Epithelial cell of esophagus (primary cell): ENCODE data around the gene CPSF7.
A peak's percentile ranks its signal among the peaks of the same experiment; 100 is the strongest.

Source experiments
- DNase-seq: peaks from one replicate; pipeline ENCODE4 v3.0.0; 2010; ENCODE audit warnings: low read depth
- H3K4me3 ChIP-seq: 2 replicates; pipeline ENCODE4 v1.5.1; 2011; ENCODE audit warnings: mild to moderate bottlenecking, low read length, control low read depth
- CTCF ChIP-seq: IDR thresholded peaks from 2 replicates; pipeline ENCODE4 v1.5.1; 2011; ENCODE audit warnings: low read depth, mild to moderate bottlenecking, low read length, control low read depth, inconsistent platforms; ENCODE audit not compliant: insufficient read depth; ENCODE audit errors: missing control alignments

Gene CPSF7

GRCh38 chr11:61377461-61378160 lies 52.2 kb downstream of the CPSF7 start:
- DNase-seq, result peak; percentile 55
- no peak for TF ChIP-seq CTCF
- H3K4me3 ChIP-seq, result no peak overlapping the region

GRCh38 chr11:61375761-61376108 lies 54.0 kb downstream of the CPSF7 start:
- TF ChIP-seq CTCF, result no peak
- DNase-seq, result no peak
- no peak overlapping the region for H3K4me3 ChIP-seq

GRCh38 chr11:61372659-61373420 lies 56.9 kb downstream of the CPSF7 start:
- no peak for DNase-seq
- H3K4me3 ChIP-seq, result no peak overlapping the region
- no peak for TF ChIP-seq CTCF

GRCh38 chr11:61370349-61371005 lies 59.3 kb downstream of the CPSF7 start:
- H3K4me3 ChIP-seq, result no peak overlapping the region
- TF ChIP-seq CTCF, result no peak
- DNase-seq, result no peak

GRCh38 chr11:61369372-61370348 lies 60.1 kb downstream of the CPSF7 start:
- DNase-seq, result peak; percentile 100
- H3K4me3 ChIP-seq, result no peak overlapping the region
- TF ChIP-seq CTCF, result no peak

- no peak for TF ChIP-seq CTCF
- no peak overlapping the region for H3K4me3 ChIP-seq
- no peak for DNase-seq
These were observed 61.1 kb downstream of the CPSF7 start for GRCh38 chr11:61368646-61369045.
